ENCODE data around the gene ZNF70. TPM values are rescaled to one million over a fixed set of nuclear protein-coding genes. Genes with fewer than 3 reads are reported as not detected.

The ZNF70 gene
- polyA plus RNA-seq, 1 of the 3 experiments (the other 2 are of a cell fraction) = 0.77 TPM

GRCh38 chr22:23789121-23789520 is 38.2 kb upstream of the ZNF70 start:
- Histone ChIP-seq H3K27ac (ENCODE audit: low read depth in 2 of 2, low read length in 1 of 2) (no peak overlapping the region), H3K4me3 (ENCODE audit: low read depth in 2 of 2, low read length in 1 of 2) (no peak overlapping the region), H3K9ac (no peak overlapping the region), H3K4me1 (ENCODE audit: control insufficient read depth in 1 of 2, insufficient read depth in 2 of 2, low read depth in 1 of 2, low read length in 1 of 2) (peaks cover 0 to 44% of the 10 kb centered on the region in 2 experiments; a peak in 2 of 4 replicates), H3K9me3 (no peaks in the 10 kb centered on the region), H3K27me3 (ENCODE audit: insufficient read depth) (no peaks in the 10 kb centered on the region), H3F3A (replicated peaks; ENCODE audit: insufficient read depth) (peaks cover 5% of the 10 kb centered on the region), H2AFZ (ENCODE audit: low read depth) (no peak overlapping the region), H3K79me2 (ENCODE audit: insufficient read depth) (peaks cover 67% of the 10 kb centered on the region), H3K4me2 (no peak overlapping the region), H3K36me3 (replicated peaks in 1 of 2; ENCODE audit: control insufficient read depth in 1 of 2, insufficient read depth in 2 of 2, low read length in 1 of 2) (peaks cover 4 to 17% of the 10 kb centered on the region in 2 experiments), H4K20me1 (ENCODE audit: insufficient read depth) (peaks cover 56% of the 10 kb centered on the region), H3K9me2 (no peaks in the 10 kb centered on the region)
- 74% methylated on average over 4 of the region's 4 CpGs for WGBS (ENCODE audit: low lambda C conversion rate)
- TF ChIP-seq ELF1 (IDR thresholded peaks at IDR 0.05) (no peak), GATA2 (CRISPR knock-in tag; IDR thresholded peaks at IDR 0.05) (no peak), RAD21 (IDR thresholded peaks at IDR 0.05; ENCODE audit: low read length) (no peak), IRF3 (IDR thresholded peaks at IDR 0.05; ENCODE audit: low read depth, low read length) (no peak), YY1 (IDR thresholded peaks at IDR 0.05; ENCODE audit: low read depth) (no peak), TEAD4 (IDR thresholded peaks at IDR 0.05; ENCODE audit: borderline replicate concordance, insufficient read depth) (no peak)
- TF ChIP-seq, protein P1, sequence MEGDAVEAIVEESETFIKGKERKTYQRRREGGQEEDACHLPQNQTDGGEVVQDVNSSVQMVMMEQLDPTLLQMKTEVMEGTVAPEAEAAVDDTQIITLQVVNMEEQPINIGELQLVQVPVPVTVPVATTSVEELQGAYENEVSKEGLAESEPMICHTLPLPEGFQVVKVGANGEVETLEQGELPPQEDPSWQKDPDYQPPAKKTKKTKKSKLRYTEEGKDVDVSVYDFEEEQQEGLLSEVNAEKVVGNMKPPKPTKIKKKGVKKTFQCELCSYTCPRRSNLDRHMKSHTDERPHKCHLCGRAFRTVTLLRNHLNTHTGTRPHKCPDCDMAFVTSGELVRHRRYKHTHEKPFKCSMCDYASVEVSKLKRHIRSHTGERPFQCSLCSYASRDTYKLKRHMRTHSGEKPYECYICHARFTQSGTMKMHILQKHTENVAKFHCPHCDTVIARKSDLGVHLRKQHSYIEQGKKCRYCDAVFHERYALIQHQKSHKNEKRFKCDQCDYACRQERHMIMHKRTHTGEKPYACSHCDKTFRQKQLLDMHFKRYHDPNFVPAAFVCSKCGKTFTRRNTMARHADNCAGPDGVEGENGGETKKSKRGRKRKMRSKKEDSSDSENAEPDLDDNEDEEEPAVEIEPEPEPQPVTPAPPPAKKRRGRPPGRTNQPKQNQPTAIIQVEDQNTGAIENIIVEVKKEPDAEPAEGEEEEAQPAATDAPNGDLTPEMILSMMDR (IDR thresholded peaks at IDR 0.05) = no peak
- no peak for DNase-seq
- ChIA-PET POLR2A (no interaction called here), CTCF (interaction anchor here (0.6 to 5.3 kb wide), 11 partner anchors 11 to 68 kb away, joined by 3 to 36 read pairs (median 4); partner anchors contain the start of genes CHCHD10 and SLC2A11)

DNA sequence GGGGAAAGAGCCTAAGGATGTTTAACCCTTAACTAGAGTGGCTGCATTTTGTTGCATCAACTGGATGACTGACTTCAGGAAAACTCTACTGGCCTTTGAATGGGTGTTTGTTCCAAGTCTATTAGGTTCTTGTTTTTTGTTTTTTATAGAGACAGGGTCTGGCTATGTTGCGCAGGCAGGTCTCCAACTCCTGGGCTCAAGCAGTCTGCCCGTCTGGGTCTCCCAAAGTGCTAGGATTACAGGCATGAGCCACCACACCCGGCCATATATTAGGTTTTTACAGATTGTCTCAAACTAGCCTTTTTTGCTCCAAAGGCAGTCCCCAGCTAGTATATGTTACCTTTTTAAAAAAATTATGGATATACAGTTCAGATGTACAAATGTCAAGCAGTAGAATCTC is 37.0 kb upstream of the ZNF70 start:
- Histone ChIP-seq H3K79me2 (ENCODE audit: insufficient read depth) (peaks cover 57% of the 10 kb centered on the region), H3F3A (replicated peaks; ENCODE audit: insufficient read depth) (peaks cover 4% of the 10 kb centered on the region), H3K4me2 (peak overlapping the region; percentile 96), H3K9me2 (no peaks in the 10 kb centered on the region), H3K27me3 (ENCODE audit: insufficient read depth) (no peaks in the 10 kb centered on the region), H3K4me3 (ENCODE audit: low read depth in 2 of 2, low read length in 1 of 2) (peak overlapping the region; percentile 84 to 92), H3K27ac (ENCODE audit: low read depth in 2 of 2, low read length in 1 of 2) (peak overlapping the region; percentile 70 to 98; a peak in 3 of 4 replicates), H3K36me3 (replicated peaks in 1 of 2; ENCODE audit: control insufficient read depth in 1 of 2, insufficient read depth in 2 of 2, low read length in 1 of 2) (peaks cover 0 to 10% of the 10 kb centered on the region in 2 experiments), H3K9me3 (no peaks in the 10 kb centered on the region), H3K4me1 (ENCODE audit: control insufficient read depth in 1 of 2, insufficient read depth in 2 of 2, low read depth in 1 of 2, low read length in 1 of 2) (peaks cover 0 to 48% of the 10 kb centered on the region in 2 experiments; a peak in 2 of 4 replicates), H4K20me1 (ENCODE audit: insufficient read depth) (peaks cover 55% of the 10 kb centered on the region), H2AFZ (ENCODE audit: low read depth) (peak overlapping the region; percentile 34; the same call in 1 of the 2 replicates), H3K9ac (peak overlapping the region; percentile 99)
- ChIA-PET POLR2A (interaction anchor here (0.9 kb wide), 1 partner anchor 13 kb away, joined by 4 read pairs; no protein-coding TSS in a partner anchor), CTCF (interaction anchor here (0.7 to 5.3 kb wide), 4 partner anchors 10 to 61 kb away, joined by 3 to 36 read pairs (median 7); partner anchors contain the start of gene CHCHD10)
- TF ChIP-seq, protein P2, sequence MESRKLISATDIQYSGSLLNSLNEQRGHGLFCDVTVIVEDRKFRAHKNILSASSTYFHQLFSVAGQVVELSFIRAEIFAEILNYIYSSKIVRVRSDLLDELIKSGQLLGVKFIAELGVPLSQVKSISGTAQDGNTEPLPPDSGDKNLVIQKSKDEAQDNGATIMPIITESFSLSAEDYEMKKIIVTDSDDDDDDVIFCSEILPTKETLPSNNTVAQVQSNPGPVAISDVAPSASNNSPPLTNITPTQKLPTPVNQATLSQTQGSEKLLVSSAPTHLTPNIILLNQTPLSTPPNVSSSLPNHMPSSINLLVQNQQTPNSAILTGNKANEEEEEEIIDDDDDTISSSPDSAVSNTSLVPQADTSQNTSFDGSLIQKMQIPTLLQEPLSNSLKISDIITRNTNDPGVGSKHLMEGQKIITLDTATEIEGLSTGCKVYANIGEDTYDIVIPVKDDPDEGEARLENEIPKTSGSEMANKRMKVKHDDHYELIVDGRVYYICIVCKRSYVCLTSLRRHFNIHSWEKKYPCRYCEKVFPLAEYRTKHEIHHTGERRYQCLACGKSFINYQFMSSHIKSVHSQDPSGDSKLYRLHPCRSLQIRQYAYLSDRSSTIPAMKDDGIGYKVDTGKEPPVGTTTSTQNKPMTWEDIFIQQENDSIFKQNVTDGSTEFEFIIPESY (IDR thresholded peaks at IDR 0.05; ENCODE audit: borderline replicate concordance, low read depth) = no peak
- 64% methylated on average over 3 of the region's 3 CpGs for WGBS (ENCODE audit: low lambda C conversion rate)
- no peak for DNase-seq
